LNCAP (cell line): Measurements from ENCODE around the gene FER.

Experiments used
- TF ChIP-seq, protein P1 (sequence below): fragments of 450-650 bp; IDR thresholded peaks from 2 replicates; pipeline ENCODE4 v1.5.1; 2017; ENCODE audit warnings: mild to moderate bottlenecking

FER gene

DNA sequence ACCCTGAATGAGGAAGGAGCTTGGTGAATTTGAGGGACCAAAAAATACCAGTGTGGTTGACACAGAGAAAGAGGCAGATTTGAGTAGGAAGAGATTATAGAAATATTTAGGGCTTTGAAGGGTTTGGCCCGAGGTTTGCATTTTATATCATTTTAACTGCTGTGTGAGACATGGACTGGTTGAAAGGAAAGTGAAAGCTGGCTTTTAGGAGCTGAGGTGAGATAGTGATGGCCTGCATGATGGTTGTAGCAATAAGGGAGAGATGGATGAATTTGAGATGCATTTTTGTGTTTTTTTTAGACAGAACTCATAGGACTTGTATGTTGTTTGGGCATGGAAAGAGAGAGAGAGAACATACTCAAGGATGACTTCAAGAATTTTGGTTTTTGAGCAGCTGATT lies 21.7 kb downstream of the FER start:
- TF ChIP-seq, protein P1, sequence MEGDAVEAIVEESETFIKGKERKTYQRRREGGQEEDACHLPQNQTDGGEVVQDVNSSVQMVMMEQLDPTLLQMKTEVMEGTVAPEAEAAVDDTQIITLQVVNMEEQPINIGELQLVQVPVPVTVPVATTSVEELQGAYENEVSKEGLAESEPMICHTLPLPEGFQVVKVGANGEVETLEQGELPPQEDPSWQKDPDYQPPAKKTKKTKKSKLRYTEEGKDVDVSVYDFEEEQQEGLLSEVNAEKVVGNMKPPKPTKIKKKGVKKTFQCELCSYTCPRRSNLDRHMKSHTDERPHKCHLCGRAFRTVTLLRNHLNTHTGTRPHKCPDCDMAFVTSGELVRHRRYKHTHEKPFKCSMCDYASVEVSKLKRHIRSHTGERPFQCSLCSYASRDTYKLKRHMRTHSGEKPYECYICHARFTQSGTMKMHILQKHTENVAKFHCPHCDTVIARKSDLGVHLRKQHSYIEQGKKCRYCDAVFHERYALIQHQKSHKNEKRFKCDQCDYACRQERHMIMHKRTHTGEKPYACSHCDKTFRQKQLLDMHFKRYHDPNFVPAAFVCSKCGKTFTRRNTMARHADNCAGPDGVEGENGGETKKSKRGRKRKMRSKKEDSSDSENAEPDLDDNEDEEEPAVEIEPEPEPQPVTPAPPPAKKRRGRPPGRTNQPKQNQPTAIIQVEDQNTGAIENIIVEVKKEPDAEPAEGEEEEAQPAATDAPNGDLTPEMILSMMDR = no peak

DNA sequence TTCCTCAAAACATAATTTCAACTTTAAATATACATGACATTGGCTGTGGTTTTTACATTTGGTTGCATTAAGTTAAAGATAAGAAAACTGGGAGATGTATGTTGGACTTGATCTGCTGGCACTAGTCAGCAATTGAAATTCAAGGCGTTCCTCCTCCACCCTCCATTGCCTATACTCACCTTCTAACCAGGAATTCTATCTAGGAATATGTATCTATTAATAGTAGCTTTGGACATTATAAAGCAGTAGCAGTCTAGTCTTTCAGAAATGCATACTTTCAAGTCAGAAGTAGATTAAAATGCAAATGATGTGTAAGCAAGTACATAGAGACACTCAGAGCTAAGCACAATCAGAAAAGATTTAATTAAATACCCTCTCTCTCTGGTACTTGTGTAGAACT lies 24.9 kb downstream of the FER start:
- TF ChIP-seq, protein P1 = no peak

DNA sequence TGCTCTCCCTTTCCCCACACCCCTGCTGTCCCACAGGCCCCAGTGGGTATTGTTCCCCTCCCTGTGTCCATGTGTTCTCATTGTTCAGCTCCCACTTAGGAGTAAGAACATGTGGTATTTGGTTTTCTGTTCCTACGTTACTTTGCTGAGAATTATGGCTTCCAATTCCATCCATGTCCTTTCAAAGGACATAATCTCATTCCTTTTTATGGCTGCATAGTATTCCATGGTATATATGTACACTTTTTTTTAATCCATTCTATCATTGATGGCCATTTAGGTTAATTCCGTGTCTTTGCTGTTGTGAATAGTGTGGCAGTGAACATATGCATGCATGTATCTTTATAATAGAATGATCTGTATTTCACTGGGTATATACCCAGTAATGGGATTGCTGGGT lies 25.6 kb downstream of the FER start:
- TF ChIP-seq, protein P1 = no peak

DNA sequence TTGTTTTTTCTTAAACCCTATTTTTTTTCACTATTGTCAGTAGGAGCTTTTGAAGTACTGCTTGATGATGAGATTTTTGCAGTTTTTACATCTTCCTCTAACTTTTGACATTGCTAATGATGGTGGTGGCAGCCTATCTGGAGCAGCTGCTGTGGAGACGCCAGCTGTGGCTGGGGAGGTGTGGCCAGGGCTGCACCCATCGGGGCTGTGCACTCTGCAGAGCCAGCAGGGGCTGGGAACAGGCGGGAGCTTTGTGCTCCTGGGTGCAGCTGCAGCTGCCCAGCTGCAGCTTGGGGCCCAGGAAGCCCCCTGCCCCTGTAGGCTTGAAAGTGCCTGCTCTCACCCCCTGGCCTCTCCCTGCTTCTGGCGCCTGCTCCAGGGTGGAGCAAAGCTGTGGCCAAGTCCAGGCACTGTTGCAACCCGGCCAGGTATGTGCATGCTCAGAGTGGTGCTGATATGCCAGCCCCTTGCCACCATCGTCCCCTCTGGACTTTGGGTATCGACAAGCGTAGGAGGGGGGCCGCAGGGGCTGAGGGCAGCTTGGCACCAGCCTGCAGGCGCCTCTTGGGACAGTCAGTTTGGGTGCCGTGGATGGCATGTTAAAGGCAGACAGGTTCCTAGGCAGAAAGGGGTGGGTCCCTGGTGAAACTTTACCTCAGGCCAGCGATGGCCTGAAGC lies 39.2 kb downstream of the FER start:
- TF ChIP-seq, protein P1 = no peak

DNA sequence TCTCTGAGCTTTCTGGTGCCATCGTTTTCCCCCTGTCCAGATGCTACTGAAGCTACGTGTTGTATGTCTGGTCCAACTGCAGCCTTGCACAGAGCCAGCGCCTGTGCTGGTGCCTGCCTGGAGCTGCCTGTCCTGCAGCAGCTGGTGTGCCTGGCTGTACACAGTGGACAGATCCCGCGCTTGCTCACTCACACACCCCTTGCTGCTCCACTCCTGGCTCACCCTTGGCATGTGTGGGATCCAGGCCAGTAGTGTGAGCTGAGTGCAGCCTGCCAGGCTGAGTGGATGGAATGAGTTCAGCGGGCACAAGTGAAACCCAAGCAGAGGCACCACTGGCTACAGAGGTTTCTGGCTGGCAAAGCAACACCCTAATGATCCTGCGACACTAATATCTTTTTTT lies 40.4 kb downstream of the FER start:
- TF ChIP-seq, protein P1 = no peak

DNA sequence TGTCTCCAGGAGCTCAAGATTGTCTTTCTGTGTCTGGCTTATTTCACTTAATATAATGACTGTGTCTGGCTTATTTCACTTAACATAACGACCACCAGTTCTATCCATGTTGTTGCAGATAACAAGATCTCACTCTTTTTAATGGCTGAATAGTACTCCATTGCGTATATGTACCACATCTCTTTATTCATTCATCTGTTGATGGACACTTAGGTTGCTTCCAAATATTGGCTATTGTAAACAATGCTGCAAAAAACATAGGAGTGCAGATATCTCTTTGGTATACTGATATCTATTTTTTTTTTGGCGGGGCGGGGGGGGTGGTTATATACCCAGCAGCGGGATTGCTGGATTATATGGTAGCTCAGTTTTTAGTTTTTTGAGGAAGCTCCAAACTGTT lies 45.5 kb downstream of the FER start:
- TF ChIP-seq, protein P1 = no peak

DNA sequence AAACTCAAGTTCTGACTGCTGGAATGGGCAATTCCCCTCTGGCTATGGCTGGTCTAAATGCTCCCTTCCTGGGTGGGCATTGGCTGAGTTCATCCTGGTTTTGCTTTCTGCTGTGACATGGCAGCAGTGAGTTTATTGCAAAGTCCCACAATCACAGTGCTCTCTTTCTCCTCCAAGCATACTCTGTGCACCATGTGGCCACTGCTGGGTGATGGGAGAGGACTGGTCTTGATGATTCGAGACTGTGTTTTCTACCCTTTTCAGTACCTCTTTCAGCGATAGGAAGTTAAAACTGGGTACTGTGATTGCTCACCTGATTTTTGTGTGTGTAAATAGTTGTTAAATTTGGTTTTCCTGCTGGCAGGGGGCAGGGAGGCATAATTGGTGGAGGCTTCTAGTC lies 49.7 kb downstream of the FER start:
- TF ChIP-seq, protein P1 = no peak

DNA sequence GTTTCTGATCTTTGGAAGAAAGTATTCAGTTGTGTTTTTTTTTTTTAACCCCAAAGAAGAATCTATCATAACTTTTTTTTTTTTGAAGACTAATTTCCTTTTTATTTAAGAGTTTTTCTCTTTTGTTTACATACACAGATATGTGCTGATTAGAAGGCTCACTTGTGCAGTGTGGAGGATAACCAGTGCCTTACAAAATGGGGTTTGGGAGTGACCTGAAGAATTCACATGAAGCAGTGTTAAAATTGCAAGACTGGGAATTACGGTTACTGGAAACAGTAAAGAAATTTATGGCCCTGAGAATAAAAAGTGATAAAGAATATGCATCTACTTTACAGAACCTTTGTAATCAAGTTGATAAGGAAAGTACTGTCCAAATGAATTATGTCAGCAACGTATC lies 50.3 kb downstream of the FER start:
- TF ChIP-seq, protein P1 = no peak
